Panc1 (cell line): ENCODE measurements around the gene CLEC20A.

Experiments used
- CTCF ChIP-seq: fragments of 450-650 bp; IDR thresholded peaks from 2 replicates; pipeline ENCODE4 v1.5.1; 2017; ENCODE audit warnings: mild to moderate bottlenecking
- POLR2AphosphoS5 ChIP-seq: IDR thresholded peaks from 2 replicates; pipeline ENCODE4 v1.6.1; 2012; ENCODE audit warnings: mild to moderate bottlenecking, low read depth, low read length, moderate library complexity
- REST ChIP-seq, 2 experiments: IDR thresholded peaks; 2 replicates each; pipeline ENCODE4 v1.6.1; 2011 to 2012; ENCODE audit warnings: low read depth in 2 of 2, control low read depth in 1 of 2, low read length in 1 of 2, mild to moderate bottlenecking in 1 of 2, moderate library complexity in 1 of 2; ENCODE audit not compliant: insufficient read depth in 1 of 2
- SIN3A ChIP-seq: IDR thresholded peaks from 2 replicates; pipeline ENCODE4 v1.6.1; 2012; ENCODE audit warnings: low read depth, mild to moderate bottlenecking, low read length, moderate library complexity, borderline replicate concordance; ENCODE audit not compliant: insufficient read depth
- TCF7L2 ChIP-seq: IDR thresholded peaks from 2 replicates; pipeline ENCODE4 v1.6.1; 2011; ENCODE audit warnings: mild to moderate bottlenecking, low read depth, low read length, inconsistent platforms

GRCh38 chr1:178510155-178510554, 13.4 kb upstream of the CLEC20A start:
- no peak for TF ChIP-seq CTCF
- TF ChIP-seq POLR2AphosphoS5, result no peak
- no peak for TF ChIP-seq TCF7L2
- no peak for TF ChIP-seq REST (IDR thresholded peaks at IDR 0.05; ENCODE audit: insufficient read depth in 1 of 2, low read depth in 2 of 2, low read length in 1 of 2)
- TF ChIP-seq SIN3A, result no peak
